Thyroid gland (tissue), 4 donors: ENCODE results near the gene MID1. TPM values are rescaled to one million over a fixed set of nuclear protein-coding genes. Genes with fewer than 3 reads are reported as not detected.

Experiments used
- DNase-seq, 2 donors: peaks; one replicate each; pipeline ENCODE4 v3.0.0-alpha.2; 2019
- H3K27ac ChIP-seq, 3 donors: fragments of 200-600 bp; sonication (generic); 1 replicate in 2 of 3; 2 replicates in 1 of 3; pipeline ENCODE4 v1.5.1; 2016 to 2019; ENCODE audit warnings: mild to moderate bottlenecking in 1 of 3, moderate library complexity in 1 of 3
- H3K27me3 ChIP-seq: fragments of 200-600 bp; sonication (generic); one replicate; pipeline ENCODE4 v1.5.1; 2019
- H3K36me3 ChIP-seq, 2 donors: fragments of 200-600 bp; sonication (generic); one replicate each; pipeline ENCODE4 v1.5.1; 2016 to 2019
- H3K4me1 ChIP-seq, 2 donors: fragments of 200-600 bp; sonication (generic); one replicate each; pipeline ENCODE4 v1.5.1; 2017 to 2019
- H3K4me3 ChIP-seq, 3 donors: fragments of 200-600 bp; sonication (generic); replicated peaks in 1 of 3; 1 replicate in 2 of 3; 2 replicates in 1 of 3; pipeline ENCODE4 v1.5.1; 2016; ENCODE audit warnings: mild to moderate bottlenecking in 1 of 3
- H3K9me3 ChIP-seq: fragments of 200-600 bp; sonication (generic); one replicate; pipeline ENCODE4 v1.5.1; 2017
- POLR2A ChIP-seq, 2 donors: fragments of 450-650 bp; IDR thresholded peaks; one replicate each; pipeline ENCODE4 v1.6.1; 2017; ENCODE audit warnings: antibody characterized with exemption in 2 of 2, mild to moderate bottlenecking in 2 of 2, moderate library complexity in 1 of 2
- WGBS, 2 donors: methylation state at CpG; one replicate each; pipeline ENCODE4 v1.1.5; 2017; 5-methylcytosine and 5-hydroxymethylcytosine counted together
- intact Hi-C: fragments of 100-400 bp; cut with DNase I; formaldehyde crosslinking; loops from one replicate; pipeline ENCODE4 v1.15.1; 2023
- total RNA-seq, 4 donors: library from RNA; depleted of rRNA; stranded (reverse); fragments of >200 nt; gene quantifications; one replicate each; pipeline ENCODE4 v1.2.3, GENCODE V29; 2016
- TF ChIP-seq, protein P1 (sequence below), 6 experiments: fragments of 200-600 bp in 3 of 6; fragments of 450-650 bp in 3 of 6; sonication (generic) in 3 of 6; IDR thresholded peaks; one replicate each; pipeline ENCODE4 v1.5.1; 2016 to 2019; ENCODE audit warnings: antibody characterized with exemption in 6 of 6, mild to moderate bottlenecking in 2 of 6, inconsistent platforms in 1 of 6, moderate library complexity in 1 of 6

MID1 gene
- total RNA-seq, 4 donors from 2014 or later = 9.5 to 19.5 (median 12.7) TPM

DNA sequence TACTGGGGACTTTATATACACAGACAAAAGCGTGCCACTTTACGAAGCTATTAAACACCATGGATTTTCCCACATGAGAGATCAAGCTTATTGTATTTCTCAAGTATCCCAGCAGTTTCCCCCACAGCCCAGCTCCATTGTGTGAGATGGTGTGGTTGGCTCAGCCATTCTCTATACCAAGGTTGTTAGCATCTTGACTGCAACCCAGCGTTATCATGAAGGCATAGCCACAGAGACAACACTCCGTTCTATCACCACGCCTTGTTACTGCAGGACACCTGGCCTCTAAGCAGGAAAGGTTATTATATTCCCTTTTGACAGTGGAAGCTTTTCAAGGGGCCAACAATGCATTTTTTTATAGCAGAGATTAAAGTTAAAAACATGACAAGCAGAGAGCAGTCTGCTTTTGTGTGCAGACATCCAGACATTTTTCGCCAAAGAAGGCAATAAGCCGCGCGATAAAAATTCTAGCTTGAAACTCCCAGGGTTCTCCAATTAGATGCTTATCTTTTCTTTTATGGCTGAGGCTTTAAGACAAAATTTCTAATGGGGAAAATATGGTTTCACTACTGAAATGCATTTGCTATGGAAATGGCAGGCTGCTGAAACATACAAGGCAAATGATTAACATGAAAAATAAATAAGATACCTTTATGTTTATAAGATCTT lies 206.1 kb downstream of the MID1 start:
- intact Hi-C loops = no loop called here
- no peak overlapping the region for H3K27ac ChIP-seq
- TF ChIP-seq, protein P1, sequence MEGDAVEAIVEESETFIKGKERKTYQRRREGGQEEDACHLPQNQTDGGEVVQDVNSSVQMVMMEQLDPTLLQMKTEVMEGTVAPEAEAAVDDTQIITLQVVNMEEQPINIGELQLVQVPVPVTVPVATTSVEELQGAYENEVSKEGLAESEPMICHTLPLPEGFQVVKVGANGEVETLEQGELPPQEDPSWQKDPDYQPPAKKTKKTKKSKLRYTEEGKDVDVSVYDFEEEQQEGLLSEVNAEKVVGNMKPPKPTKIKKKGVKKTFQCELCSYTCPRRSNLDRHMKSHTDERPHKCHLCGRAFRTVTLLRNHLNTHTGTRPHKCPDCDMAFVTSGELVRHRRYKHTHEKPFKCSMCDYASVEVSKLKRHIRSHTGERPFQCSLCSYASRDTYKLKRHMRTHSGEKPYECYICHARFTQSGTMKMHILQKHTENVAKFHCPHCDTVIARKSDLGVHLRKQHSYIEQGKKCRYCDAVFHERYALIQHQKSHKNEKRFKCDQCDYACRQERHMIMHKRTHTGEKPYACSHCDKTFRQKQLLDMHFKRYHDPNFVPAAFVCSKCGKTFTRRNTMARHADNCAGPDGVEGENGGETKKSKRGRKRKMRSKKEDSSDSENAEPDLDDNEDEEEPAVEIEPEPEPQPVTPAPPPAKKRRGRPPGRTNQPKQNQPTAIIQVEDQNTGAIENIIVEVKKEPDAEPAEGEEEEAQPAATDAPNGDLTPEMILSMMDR (IDR thresholded peaks at IDR 0.05) = no peak
- TF ChIP-seq POLR2A (IDR thresholded peaks at IDR 0.05) = no peak
- H3K4me3 ChIP-seq = no peak overlapping the region
- 87 to 91% methylated on average over 9 of the region's 9 CpGs for WGBS, 2 donors
- H3K27me3 ChIP-seq = no peaks in the 10 kb centered on the region
- no peaks in the 10 kb centered on the region for H3K36me3 ChIP-seq
- H3K4me1 ChIP-seq = no peaks in the 10 kb centered on the region
- no peak for DNase-seq
- no peaks in the 10 kb centered on the region for H3K9me3 ChIP-seq

DNA sequence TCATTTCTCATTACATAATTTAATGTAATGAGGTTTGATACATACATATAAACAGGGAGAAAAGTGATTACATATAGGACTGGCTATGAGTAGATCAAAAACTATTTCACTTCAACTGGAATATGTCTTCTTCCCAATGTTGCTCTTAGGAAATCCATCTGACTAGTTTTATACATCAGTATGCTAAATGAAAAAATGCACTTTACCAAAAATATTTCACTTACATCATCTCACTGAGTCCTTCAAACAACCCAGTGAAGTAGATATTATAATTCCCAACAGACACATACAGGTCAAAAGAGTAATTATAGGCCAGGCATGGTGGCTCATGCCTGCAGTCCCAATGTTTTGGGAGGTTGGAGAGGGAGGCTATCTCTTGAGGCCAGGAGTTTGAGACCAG lies 215.9 kb downstream of the MID1 start:
- no peak for DNase-seq
- H3K4me3 ChIP-seq = no peak overlapping the region
- H3K27ac ChIP-seq = no peak overlapping the region
- H3K27me3 ChIP-seq = no peaks in the 10 kb centered on the region
- no peaks in the 10 kb centered on the region for H3K9me3 ChIP-seq
- H3K36me3 ChIP-seq = no peaks in the 10 kb centered on the region
- TF ChIP-seq, protein P1 (IDR thresholded peaks at IDR 0.05) = no peak
- no peak for TF ChIP-seq POLR2A (IDR thresholded peaks at IDR 0.05)
- H3K4me1 ChIP-seq = no peaks in the 10 kb centered on the region
- intact Hi-C loops = no loop called here

GRCh38 chrX:10401239-10401638 lies 219.1 kb downstream of the MID1 start:
- Histone ChIP-seq H3K27me3 (no peaks in the 10 kb centered on the region), H3K4me1 (no peaks in the 10 kb centered on the region), H3K9me3 (no peaks in the 10 kb centered on the region), H3K4me3 (no peak overlapping the region), H3K27ac (no peak overlapping the region), H3K36me3 (no peaks in the 10 kb centered on the region)
- TF ChIP-seq, protein P1 (IDR thresholded peaks at IDR 0.05) = no peak
- no peak for DNase-seq
- 87 to 94% methylated on average over 1 of the region's 1 CpG for WGBS, 2 donors
- intact Hi-C loops = no loop called here

- no peaks in the 10 kb centered on the region for H3K27me3 ChIP-seq
- H3K4me1 ChIP-seq = no peaks in the 10 kb centered on the region
- H3K27ac ChIP-seq = no peak overlapping the region
- no peak for DNase-seq
- no peak overlapping the region for H3K4me3 ChIP-seq
- H3K9me3 ChIP-seq = no peaks in the 10 kb centered on the region
- intact Hi-C loops = no loop called here
- TF ChIP-seq, protein P1 (IDR thresholded peaks at IDR 0.05) = no peak
- no peak for TF ChIP-seq POLR2A (IDR thresholded peaks at IDR 0.05)
- H3K36me3 ChIP-seq = no peaks in the 10 kb centered on the region
Measured at GRCh38 chrX:10399043-10399741, 221.2 kb downstream of the MID1 start.

DNA sequence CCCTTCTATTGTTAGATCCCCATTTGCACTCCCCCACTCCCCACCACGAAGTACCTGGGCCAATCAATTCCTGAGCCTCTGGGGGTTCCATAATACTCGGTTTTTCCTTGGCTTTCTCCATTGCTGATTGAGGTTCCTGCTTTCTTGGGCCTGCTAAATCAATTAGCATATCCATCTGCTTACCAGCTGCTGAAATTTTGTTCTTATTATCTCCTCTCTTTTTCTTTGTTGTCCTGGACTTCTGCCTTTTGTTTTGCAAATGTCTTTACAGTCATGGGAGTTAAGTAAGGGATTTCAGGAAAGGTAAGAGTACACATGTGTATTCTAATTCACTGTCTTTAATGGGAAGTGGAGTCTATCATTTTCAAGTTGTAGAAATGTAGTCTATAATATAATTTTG lies 222.2 kb downstream of the MID1 start:
- Histone ChIP-seq H3K4me1 (no peaks in the 10 kb centered on the region), H3K9me3 (no peaks in the 10 kb centered on the region), H3K27me3 (no peaks in the 10 kb centered on the region), H3K4me3 (no peak overlapping the region), H3K36me3 (no peaks in the 10 kb centered on the region), H3K27ac (no peak overlapping the region)
- DNase-seq = no peak
- WGBS, 2 donors = 68 to 81% methylated on average over 2 of the region's 2 CpGs
- intact Hi-C loops = no loop called here
- TF ChIP-seq, protein P1 (IDR thresholded peaks at IDR 0.05) = no peak
- no peak for TF ChIP-seq POLR2A (IDR thresholded peaks at IDR 0.05)
